HepG2 (cell line): Measurements from ENCODE around the gene FOCAD. TPM values are rescaled to one million over a fixed set of nuclear protein-coding genes. Genes with fewer than 3 reads are reported as not detected.

Experiments used
- CBFB ChIP-seq: sonication (generic); formaldehyde crosslinking; IDR thresholded peaks from 2 replicates; pipeline ENCODE4 v1.4.0; 2020; ENCODE audit warnings: missing genetic modification reagents
- CENPT ChIP-seq: sonication (generic); formaldehyde crosslinking; IDR thresholded peaks from 2 replicates; pipeline ENCODE4 v1.8.0; 2022; ENCODE audit warnings: low read depth, mild to moderate bottlenecking, moderate library complexity, missing genetic modification reagents
- DMTF1 ChIP-seq: sonication (generic); formaldehyde crosslinking; IDR thresholded peaks from 2 replicates; pipeline ENCODE4 v1.4.0; 2020; ENCODE audit warnings: mild to moderate bottlenecking, missing genetic modification reagents
- GABPB1 ChIP-seq: IDR thresholded peaks from 2 replicates; pipeline ENCODE4 v1.6.1; 2016; ENCODE audit warnings: mild to moderate bottlenecking, missing genetic modification reagents, moderate library complexity, missing compliant biosample characterization
- HIVEP1 ChIP-seq: sonication (generic); formaldehyde crosslinking; IDR thresholded peaks from 2 replicates; pipeline ENCODE4 v1.4.0; 2020; ENCODE audit warnings: mild to moderate bottlenecking, missing genetic modification reagents
- HNF4G ChIP-seq, 2 experiments: sonication (generic) in 1 of 2; formaldehyde crosslinking in 1 of 2; IDR thresholded peaks; 2 replicates each; pipeline versions ENCODE4 v1.4.0 to v1.6.1; 2011 to 2020; ENCODE audit warnings: borderline replicate concordance in 2 of 2, low read depth in 2 of 2, mild to moderate bottlenecking in 2 of 2, low read length in 1 of 2, missing genetic modification reagents in 1 of 2, moderate library complexity in 1 of 2
- JDP2 ChIP-seq: sonication (generic); formaldehyde crosslinking; IDR thresholded peaks from 2 replicates; pipeline ENCODE4 v1.8.1; 2022; ENCODE audit warnings: missing genetic modification reagents, borderline replicate concordance
- MIER2 ChIP-seq: IDR thresholded peaks from 2 replicates; pipeline ENCODE4 v1.6.1; 2016; ENCODE audit warnings: missing biosample characterization, missing genetic modification reagents
- NONO ChIP-seq, 2 experiments: fragments of 450-650 bp in 1 of 2; sonication (generic) in 1 of 2; formaldehyde crosslinking in 1 of 2; IDR thresholded peaks in 1 of 2; conservative IDR thresholded peaks in 1 of 2; 2 replicates each; pipeline versions ENCODE4 v1.6.1 to v1.8.0; 2017 to 2022; ENCODE audit warnings: mild to moderate bottlenecking in 1 of 2, missing genetic modification reagents in 1 of 2, moderate library complexity in 1 of 2
- RCOR2 ChIP-seq: IDR thresholded peaks from 2 replicates; pipeline ENCODE4 v1.6.1; 2016; ENCODE audit warnings: missing biosample characterization, missing genetic modification reagents
- SATB2 ChIP-seq: sonication (generic); formaldehyde crosslinking; IDR thresholded peaks from 2 replicates; pipeline ENCODE4 v1.5.0; 2020; ENCODE audit warnings: missing genetic modification reagents
- U2AF2 ChIP-seq: fragments of 200-400 bp; formaldehyde crosslinking; IDR thresholded peaks from 2 replicates; pipeline ENCODE4 v1.6.1; 2017; ENCODE audit warnings: low read depth, mild to moderate bottlenecking, low read length
- YEATS4 ChIP-seq: sonication (generic); formaldehyde crosslinking; IDR thresholded peaks from 2 replicates; pipeline ENCODE4 v1.4.0; 2020; ENCODE audit warnings: missing genetic modification reagents, borderline replicate concordance
- ZNF17 ChIP-seq: sonication (generic); formaldehyde crosslinking; IDR thresholded peaks from 2 replicates; pipeline ENCODE4 v1.5.0; 2020; ENCODE audit warnings: mild to moderate bottlenecking, missing genetic modification reagents
- ZNF557 ChIP-seq: sonication (generic); formaldehyde crosslinking; IDR thresholded peaks from 2 replicates; pipeline ENCODE4 v1.4.0; 2020; ENCODE audit warnings: missing genetic modification reagents
- ZNF558 ChIP-seq: sonication (generic); formaldehyde crosslinking; IDR thresholded peaks from 2 replicates; pipeline ENCODE4 v1.9.0; 2022; ENCODE audit warnings: mild to moderate bottlenecking, missing genetic modification reagents, borderline replicate concordance
- ZNF629 ChIP-seq: sonication (generic); formaldehyde crosslinking; conservative IDR thresholded peaks from 2 replicates; pipeline ENCODE4 v1.5.0; 2020; ENCODE audit warnings: missing genetic modification reagents
- ZSCAN9 ChIP-seq: IDR thresholded peaks from 2 replicates; pipeline ENCODE4 v1.6.1; 2016; ENCODE audit warnings: borderline replicate concordance
- polyA plus RNA-seq, 8 experiments: library from polyadenylated mRNA; depleted of rRNA in 3 of 8; stranded (reverse) in 7 of 8; unstranded in 1 of 8; fragments of >200 nt; fragmentation: Illumina TruSeq in 4 of 8; extraction: Trizol in 4 of 8; gene quantifications; 2 replicates each; pipeline versions ENCODE4 v1.2.1 to v1.2.3, GENCODE V29; 2011 to 2016; ENCODE audit warnings: low read depth in 4 of 8, missing spikeins in 1 of 8, mixed read lengths in 1 of 8; ENCODE audit not compliant: insufficient read depth in 1 of 8
- total RNA-seq, 5 experiments: library from RNA; depleted of rRNA; stranded (reverse); fragments of >200 nt; fragmentation: Illumina TruSeq; extraction: Trizol; gene quantifications; 2 replicates each; pipeline ENCODE4 v1.2.3, GENCODE V29; 2016; ENCODE audit warnings: low read depth in 1 of 5
- TF ChIP-seq, protein P1 (sequence below): sonication (generic); formaldehyde crosslinking; IDR thresholded peaks from 2 replicates; pipeline ENCODE4 v1.5.1; 2020; ENCODE audit warnings: missing genetic modification reagents, mild to moderate bottlenecking, borderline replicate concordance
- TF ChIP-seq, protein P2 (sequence below): sonication (generic); formaldehyde crosslinking; IDR thresholded peaks from 2 replicates; pipeline ENCODE4 v1.4.0; 2020; ENCODE audit warnings: missing genetic modification reagents
- TF ChIP-seq, protein P3 (sequence below): sonication (generic); formaldehyde crosslinking; IDR thresholded peaks from 2 replicates; pipeline ENCODE4 v1.4.0; 2020; ENCODE audit warnings: missing genetic modification reagents

Gene FOCAD
- total and polyA plus RNA-seq, 2 of the 13 experiments (the other 11 are each of a cell fraction or from before 2014, with no cell fraction given) = 18.0 to 31.1 TPM

- TF ChIP-seq CENPT (CRISPR knock-in tag) = peak; percentile 77; the same call in 1 of the 2 replicates
- TF ChIP-seq, protein P1, sequence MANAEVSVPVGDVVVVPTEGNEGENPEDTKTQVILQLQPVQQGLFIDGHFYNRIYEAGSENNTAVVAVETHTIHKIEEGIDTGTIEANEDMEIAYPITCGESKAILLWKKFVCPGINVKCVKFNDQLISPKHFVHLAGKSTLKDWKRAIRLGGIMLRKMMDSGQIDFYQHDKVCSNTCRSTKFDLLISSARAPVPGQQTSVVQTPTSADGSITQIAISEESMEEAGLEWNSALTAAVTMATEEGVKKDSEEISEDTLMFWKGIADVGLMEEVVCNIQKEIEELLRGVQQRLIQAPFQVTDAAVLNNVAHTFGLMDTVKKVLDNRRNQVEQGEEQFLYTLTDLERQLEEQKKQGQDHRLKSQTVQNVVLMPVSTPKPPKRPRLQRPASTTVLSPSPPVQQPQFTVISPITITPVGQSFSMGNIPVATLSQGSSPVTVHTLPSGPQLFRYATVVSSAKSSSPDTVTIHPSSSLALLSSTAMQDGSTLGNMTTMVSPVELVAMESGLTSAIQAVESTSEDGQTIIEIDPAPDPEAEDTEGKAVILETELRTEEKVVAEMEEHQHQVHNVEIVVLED (CRISPR knock-in tag) = peak; percentile 68
- TF ChIP-seq, protein P2, sequence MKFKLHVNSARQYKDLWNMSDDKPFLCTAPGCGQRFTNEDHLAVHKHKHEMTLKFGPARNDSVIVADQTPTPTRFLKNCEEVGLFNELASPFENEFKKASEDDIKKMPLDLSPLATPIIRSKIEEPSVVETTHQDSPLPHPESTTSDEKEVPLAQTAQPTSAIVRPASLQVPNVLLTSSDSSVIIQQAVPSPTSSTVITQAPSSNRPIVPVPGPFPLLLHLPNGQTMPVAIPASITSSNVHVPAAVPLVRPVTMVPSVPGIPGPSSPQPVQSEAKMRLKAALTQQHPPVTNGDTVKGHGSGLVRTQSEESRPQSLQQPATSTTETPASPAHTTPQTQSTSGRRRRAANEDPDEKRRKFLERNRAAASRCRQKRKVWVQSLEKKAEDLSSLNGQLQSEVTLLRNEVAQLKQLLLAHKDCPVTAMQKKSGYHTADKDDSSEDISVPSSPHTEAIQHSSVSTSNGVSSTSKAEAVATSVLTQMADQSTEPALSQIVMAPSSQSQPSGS (CRISPR knock-in tag) = peak; percentile 40; the same call in 1 of the 2 replicates
- TF ChIP-seq ZSCAN9 (CRISPR knock-in tag) = 0 out of 2 replicates have a peak, but pooled peaks have one; percentile 17
- no peak for TF ChIP-seq ZNF17 (CRISPR knock-in tag)
- TF ChIP-seq MIER2 (CRISPR knock-in tag) = no peak
- no peak for TF ChIP-seq DMTF1 (CRISPR knock-in tag)
- no peak; the same call in 1 of the 2 replicates for TF ChIP-seq JDP2 (CRISPR knock-in tag)
- no peak for TF ChIP-seq CBFB
- no peak for TF ChIP-seq HIVEP1
- TF ChIP-seq U2AF2 = no peak
- peak; percentile 94 for TF ChIP-seq YEATS4 (CRISPR knock-in tag)
- no peak; the same call in 1 of the 2 replicates for TF ChIP-seq ZNF558 (CRISPR knock-in tag)
- TF ChIP-seq HNF4G (IDR thresholded peaks at IDR 0.05; ENCODE audit: borderline replicate concordance, low read depth, low read length) = no peak
- TF ChIP-seq HNF4G (CRISPR knock-in tag; IDR thresholded peaks at IDR 0.05; ENCODE audit: borderline replicate concordance, low read depth) = no peak; the same call in 1 of the 2 replicates
- TF ChIP-seq GABPB1 = peak; percentile 78; the same call in 1 of the 2 replicates
- peak; percentile 69; the same call in 1 of the 2 replicates for TF ChIP-seq SATB2
- 0 out of 2 replicates have a peak, but pooled peaks have one; percentile 22 for TF ChIP-seq ZNF557 (CRISPR knock-in tag)
- no peak for TF ChIP-seq NONO (IDR thresholded peaks at IDR 0.05)
- peak; percentile 85; the same call in 1 of the 2 replicates for TF ChIP-seq NONO (CRISPR knock-in tag; conservative IDR thresholded peaks at IDR 0.05)
- TF ChIP-seq ZNF629 (CRISPR knock-in tag) = 0 out of 2 replicates have a peak, but pooled peaks have one; percentile 6
- no peak for TF ChIP-seq RCOR2
- TF ChIP-seq, protein P3, sequence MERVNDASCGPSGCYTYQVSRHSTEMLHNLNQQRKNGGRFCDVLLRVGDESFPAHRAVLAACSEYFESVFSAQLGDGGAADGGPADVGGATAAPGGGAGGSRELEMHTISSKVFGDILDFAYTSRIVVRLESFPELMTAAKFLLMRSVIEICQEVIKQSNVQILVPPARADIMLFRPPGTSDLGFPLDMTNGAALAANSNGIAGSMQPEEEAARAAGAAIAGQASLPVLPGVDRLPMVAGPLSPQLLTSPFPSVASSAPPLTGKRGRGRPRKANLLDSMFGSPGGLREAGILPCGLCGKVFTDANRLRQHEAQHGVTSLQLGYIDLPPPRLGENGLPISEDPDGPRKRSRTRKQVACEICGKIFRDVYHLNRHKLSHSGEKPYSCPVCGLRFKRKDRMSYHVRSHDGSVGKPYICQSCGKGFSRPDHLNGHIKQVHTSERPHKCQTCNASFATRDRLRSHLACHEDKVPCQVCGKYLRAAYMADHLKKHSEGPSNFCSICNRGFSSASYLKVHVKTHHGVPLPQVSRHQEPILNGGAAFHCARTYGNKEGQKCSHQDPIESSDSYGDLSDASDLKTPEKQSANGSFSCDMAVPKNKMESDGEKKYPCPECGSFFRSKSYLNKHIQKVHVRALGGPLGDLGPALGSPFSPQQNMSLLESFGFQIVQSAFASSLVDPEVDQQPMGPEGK (CRISPR knock-in tag) = no peak; the same call in none of the 2 replicates
Measured at GRCh38 chr9:20684035-20684874, at the start of gene FOCAD (continued).
